GM21576 (cell line): ENCODE results near the gene PSD2.

Experiments used
- ATAC-seq: cut with Tn5 transposase; IDR thresholded peaks from one replicate; pipeline ENCODE4 v1.9.1; 2021; ENCODE audit warnings: mild to moderate bottlenecking, moderate library complexity; ENCODE audit not compliant: unreplicated experiment

Gene PSD2

DNA sequence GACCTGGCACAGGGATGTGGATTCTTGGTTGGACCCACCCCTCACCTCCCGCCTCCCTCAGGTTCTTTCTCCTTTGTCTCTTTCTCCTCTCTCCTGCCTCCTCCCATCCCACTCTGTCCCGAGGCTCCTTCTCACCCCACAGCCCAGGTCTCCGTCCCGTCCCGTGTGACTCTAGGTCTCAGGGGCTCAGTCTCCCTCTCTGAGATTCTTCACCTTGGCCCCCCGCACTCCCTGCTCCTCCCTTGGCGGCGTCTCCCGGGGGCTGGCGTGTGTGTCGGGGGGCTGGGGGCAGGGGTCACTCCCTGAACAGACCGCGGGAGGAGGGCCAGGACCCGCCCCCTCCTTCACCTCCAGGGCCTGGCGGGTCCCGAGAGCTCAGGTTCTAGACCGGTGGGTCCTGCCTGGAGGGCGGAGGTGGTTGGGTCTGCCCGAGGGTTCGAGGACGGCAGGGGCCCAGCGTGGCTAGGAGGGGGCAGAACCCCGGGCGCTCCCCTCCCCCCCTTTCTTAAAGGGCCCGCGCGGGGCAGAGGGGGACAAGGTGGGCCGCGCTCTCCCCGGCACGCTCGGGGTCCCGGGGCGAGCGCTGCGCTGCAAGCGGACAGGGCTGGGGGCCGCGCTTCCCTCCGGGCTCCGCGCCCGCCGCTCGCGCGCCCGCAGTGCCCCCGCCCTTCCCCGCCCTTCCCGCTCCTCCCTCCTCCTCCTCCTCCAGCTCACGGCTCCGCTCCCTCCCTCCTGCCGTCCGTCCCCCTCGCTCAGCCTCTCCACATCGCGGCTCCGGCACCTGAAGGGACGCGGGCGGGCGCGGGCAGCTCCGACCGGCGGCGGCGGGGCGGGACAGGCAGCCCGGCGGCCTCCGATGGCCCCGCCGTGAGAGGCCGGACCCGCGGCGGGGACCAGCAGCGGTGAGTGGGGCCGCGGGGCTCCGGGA is at the start of gene PSD2:
PSD2 (plus strand) TSS at position 735 of the 928 bp plus-strand sequence. CDS start 13,633 bp downstream, outside the sequence.
- ATAC-seq: no peak

DNA sequence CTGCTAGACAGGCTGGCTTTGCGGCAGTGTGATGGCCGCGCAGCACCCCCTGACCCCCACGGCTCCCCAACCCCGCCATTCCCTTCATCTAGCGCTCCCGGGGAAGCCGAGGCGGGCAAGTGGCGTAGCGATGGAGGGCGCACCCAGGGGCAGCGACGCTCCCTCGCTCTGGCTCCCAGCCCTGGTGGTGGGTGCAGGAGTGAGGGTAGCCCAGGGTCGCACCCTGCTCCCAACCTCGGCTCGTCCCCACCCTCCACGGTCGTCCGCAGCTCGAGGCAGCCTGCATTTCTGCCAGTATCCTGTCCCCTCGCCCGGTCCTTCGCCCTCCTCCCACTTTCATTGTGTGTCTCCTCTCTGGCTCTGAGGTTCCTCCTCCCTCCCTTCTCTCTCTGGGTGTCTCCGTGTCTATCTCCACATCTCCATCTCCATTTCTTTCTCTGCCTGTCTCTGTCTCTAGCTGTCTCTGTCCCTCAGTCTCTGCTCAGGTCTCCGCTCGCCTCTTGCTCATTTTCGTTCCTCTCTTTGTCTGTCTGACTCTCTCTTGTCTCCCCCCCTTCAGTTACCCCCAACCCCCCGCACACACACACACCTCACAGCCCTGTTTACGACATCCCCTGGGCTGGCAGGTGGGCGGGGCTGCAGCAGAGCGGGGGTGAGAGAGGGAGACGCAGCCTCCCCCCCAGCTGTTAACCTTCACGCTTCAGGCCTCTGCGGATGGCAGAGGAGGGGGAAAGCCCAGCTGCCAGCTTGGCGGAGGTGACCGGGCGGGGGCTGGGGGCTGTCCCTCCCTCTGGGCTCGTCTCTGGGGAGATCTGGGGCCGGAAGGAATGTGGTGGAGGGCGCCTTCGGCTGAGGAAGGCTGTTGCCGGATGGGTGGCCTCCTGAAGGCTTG is 48.7 kb upstream of the PSD2 start:
- peak; percentile 39 for ATAC-seq

DNA sequence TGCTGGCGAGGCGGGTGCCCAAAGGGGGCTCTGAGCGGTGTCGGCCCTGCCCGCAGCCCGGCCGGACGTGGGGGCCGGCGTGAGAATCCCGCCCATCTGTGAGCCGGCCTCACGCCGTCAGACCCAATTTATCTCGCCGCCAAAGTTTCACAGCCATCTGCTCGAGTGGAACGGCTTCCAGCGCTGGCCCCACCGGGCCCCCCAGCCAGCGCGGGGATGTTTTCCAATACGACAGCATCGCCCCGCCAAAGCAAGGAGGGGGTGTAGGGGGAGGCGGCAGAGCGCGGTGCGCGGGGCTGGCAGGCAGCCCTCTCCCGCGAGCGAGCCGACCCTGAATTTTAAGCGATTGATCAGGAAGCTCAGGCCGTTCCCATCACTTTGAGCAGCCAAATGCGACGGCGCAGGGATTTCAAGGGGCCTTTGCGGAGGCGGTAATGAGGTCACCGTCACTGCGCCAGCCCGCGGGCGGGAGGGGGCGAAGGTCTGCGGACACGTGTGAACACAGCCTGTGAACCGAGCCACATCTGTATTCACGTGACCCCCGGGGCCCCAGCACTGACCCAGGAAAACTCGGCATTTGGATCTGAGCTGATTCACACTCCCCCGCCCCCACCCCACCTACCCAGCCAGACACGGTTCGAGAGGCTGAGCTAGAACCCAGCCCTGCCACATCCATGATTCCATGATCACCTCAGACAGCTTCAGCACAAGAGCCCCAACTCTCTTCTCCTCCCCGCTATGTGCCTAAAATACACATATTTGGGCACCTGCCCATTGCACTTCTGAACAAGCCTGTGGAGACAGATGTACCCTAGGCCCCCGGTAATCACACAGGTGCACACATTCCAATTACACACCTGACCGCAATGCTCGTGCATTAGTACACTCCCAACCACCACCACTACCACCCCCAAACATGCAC is 47.8 kb upstream of the PSD2 start:
- no peak for ATAC-seq

DNA sequence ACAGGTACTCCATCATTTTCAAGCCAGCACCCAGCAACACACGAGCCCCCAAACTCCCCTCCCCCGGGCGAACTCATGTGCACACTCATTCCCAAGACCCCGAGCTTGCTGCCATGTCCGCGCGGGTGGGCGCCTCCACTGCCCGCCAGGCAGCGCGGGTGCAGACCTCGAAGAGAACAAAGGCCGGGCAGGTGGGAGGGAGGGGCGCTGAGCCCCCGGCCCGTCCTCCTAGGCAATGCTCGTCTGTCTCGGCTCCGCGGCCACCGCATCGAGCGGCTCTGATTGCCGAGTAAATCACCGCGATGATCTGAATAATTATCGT is 47.1 kb upstream of the PSD2 start:
- ATAC-seq: no peak

DNA sequence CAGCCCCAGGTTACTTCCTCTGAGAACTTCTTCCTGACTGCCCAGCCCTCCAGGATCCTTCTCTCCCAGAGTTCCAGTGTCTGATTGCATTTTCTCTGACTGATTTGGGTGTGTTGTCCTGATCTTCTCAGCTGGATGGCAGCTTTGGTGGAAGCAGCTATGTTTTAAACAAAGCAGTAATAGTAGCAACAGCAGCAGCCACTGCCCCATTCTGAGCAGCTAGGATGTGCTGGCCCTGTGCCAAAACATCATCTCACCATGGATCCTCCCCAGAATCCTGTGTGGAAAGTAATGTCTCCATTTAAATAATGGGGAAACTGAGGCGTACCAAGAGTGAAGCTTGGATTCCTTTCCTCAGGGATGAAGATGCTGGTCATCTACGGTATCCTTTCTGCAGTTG is 46.4 kb upstream of the PSD2 start:
- ATAC-seq: no peak

DNA sequence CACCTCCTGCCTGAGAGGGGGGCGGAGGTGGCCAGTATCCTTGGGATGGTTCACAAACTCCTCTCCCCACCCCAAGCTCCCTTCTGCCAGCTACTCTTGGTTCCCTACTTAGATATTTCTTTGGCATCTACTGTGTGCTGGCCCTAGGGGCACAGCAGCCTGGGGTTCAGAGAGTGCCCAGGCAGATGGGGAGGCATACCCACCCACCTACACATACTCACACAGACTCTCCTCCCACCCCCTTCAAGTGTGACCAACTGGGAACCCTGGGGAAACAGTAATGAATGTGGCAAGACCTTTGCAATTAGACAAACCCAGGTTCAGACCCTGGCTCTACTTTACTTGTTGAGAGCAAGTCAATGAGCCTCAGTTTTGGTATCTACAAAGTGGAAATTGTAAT is 44.4 kb upstream of the PSD2 start:
- no peak for ATAC-seq

DNA sequence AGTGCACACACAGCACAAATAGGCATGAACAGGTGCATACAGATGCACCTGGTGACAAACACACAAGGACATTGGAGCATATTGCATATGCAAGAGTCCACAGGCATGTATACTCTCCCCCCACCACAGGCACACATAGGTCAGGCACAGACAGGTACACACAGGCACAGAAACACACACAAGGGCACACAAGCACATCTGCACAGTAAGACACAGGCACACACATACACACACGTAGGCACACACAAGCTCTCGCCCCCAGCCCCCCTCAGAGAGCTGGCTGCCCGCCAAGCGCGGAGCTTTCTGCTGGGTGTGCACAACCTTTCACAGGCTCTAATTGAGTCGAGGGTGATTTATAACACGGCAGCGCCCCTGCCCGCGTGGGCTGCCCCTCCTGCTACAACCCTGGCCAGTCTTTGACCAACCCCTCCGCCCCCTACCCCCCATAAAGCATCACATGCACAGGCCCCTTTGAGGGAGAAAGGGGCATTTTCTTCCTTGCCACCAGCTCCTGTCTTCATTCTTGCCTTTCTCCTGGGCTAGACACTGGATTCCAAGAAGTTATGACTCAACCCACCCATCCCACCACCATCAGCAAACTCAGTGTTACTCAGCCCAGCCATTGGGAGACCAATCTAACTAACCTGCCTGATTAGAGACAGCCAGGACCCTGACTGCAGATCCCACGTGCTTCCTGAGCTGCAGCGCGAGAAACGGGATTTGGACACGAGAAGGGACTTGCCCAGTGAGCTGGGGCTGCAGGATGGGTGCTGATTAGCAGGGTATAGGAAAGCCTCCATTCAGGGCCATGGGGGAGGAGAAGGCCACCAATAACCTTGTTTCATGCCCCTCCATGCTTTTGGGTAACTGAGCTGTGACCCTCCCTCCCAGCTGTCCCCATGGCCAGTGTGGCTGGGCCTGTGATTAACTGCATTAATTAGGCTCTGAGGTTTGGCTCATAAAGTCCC is 42.8 kb upstream of the PSD2 start:
- ATAC-seq: no peak

DNA sequence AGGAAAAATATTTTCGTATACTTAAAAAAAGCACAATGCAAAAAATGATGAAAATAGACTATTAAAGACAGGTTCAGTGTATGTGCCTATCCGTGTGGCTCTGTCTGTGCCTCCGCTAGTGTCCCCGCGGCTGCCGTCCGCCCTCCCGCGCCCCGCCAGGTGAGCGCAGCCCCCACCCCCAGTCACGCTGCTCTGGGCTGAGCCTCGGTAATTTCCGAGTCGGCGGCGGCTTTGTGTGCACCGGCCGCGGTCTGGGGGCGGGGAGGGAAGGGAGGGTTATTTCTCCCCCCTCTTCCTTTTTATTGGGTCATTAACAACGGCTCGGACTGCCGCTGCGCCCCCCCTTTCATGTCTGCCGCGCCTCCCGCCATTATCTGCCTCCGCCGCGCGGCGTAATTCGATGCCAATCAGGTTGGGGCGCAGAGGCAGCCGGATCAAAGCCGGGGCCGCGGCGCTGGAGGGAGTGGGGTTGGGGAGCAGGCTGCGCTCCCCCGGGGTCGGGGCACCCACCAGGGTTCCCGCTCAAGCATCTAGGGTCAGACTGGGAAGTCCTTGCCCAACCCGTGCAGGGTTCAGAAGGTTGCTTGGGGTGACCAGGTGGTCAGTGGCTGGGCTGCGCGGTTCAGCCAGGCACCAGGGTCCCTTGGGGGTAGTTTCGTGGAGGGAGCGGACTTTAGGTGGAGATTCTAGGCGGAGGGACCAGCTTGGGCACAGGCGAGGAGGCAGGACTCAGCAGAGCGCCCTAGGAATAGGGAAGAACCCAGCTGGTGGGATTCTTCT is 39.5 kb upstream of the PSD2 start:
- no peak for ATAC-seq

DNA sequence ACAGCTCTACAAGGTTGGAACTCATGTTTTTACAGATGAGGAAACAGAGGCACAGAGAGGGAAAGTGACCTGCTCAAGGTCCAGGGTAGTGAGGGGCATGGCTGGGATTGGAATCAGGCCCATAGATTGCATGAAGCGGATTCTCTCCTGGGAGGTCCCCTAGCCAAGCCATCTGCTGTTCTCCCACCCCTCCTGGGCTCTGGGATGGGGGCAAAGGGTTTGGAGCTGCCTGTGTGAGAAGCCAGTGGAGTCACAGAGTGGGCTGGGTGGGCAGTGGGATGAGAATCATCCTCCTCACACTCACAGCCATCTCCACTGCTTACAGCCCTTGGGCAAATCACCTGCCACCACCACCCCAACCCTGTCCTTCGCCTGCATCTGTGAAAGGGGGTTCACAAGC is 38.6 kb upstream of the PSD2 start:
- ATAC-seq: no peak

DNA sequence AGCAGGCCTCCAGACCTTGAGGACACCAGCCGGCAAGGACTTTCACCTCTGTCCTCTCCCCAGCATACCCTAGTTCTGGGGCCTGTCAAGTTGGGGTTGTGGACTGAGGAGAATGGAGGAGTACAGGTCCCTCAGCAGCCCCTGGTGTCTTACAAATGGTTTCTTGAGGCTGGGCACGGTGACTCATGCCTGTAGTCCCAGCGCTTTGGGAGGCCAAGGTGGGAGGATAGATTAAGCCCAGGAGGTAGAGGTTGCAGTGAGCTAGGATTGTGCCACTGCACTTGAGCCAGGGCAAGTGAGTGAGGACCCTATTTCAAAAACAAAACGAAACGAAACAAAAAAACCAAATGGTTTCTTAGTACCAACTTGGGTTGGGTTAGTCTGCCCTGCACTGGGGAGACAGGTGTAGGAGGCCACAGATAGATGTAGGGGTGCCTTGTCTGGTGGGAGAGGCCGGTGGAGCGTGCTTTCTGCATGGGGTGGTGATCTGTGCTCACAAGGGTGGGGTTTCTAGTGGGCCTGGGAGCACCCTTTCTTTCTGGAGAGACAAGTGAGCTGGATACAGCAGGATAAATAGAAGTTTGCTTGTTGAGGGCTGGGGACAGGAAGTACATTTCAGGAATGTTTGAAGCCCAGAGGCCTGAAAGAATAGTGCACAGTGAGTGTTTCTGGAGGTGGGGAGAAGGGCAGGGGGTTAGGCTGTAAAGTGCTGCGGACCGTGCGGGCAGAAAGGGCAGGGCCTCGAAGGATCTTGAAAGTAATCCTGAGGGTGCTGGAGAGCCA is 37.7 kb upstream of the PSD2 start:
- no peak for ATAC-seq

DNA sequence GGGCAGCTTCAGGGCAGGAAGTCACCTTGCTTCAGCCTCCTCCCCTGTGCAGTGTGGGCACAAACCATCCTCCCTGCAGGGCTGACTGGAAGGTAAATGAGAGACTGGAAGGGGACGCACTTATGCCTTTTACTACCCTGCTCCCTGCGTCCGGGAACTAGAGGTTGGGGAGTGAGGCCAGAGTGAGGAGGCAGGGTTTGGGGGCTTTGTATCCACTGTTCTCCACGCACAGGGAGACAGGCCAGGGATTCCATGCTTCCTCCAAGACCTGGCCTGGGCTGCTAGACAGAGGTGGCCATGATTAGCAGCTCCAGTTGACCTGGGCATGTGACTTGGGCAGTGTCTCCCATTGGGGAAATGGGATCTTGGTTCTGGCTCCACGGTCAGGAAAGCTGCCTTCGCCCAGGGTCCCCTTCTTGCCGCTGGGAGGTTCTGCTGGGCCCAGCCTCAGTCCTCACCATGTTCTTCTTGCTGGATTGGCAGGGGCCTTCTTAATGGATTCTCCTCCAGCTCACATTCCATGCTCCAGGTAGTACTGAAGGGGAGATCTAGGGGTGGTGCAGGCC is 37.0 kb upstream of the PSD2 start:
- ATAC-seq: no peak

DNA sequence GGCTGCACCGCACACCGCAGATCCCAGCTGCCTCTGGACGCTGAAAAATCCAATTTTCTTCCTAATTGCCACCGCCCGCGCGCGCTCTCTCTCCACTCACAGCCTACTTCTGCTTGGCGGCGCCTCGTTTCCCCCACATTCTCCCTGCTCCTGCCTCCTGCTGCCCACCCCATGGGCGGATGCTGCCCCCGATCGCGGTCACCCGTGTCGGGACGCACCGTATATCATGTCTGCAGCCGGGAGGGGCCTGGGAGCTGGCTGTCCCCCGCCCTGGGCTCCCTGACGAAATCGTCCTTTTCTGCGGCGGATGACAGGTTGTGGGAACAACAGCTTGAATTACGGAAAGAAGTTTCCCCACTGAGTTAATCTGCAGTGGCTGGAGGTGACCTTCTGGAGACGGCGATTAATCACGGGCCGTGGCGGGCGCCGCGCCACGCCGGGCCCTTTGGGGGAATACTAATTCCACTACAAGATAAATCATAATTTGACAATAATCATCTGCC is 36.3 kb upstream of the PSD2 start:
- ATAC-seq: no peak

DNA sequence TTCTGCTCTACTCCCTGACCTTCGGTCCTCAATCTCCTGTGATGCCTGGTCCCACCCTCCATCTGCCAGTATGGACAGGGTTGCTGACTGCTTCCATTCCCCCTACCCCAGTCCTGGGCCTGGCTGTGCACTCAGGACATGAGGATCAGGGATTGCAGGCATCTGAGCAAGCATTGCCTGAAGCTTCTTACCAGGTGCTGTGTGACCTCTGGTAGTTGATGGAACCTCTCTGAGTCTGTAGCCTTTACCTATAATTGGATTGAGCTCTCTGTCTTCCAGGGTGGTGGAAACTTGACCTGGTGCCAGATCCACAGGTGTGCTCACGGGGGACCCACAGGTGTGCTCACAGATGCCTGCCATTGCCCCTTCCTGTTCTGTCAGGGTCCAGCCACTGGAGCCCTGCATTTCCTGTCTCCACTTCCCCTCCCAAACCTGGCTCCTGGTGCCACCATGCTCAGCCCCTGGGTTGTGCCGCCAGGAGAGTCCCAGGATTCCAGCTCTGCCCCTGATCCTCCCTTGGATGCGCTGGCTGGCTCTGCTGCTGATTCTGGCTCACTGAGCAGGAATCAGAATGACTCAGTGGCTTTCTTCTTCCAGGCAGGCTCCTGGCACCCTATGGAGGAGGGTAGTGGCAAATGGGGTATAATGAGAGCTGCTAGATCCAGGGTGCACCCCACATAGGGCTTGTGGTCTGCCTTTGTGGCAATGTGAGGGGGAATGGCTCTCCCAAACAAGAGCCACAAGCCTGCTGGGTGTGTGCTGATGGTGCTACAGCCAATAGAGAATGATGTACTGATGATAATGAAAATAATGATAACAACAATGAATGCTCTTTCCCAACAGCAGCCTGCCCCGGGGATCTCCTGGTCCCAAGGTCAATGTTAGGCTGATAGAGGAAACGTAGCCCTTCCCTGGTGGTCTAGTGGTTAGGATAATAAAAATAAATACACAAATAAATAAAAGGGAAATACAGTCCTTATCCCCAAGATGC is 35.2 kb upstream of the PSD2 start:
- ATAC-seq: no peak

DNA sequence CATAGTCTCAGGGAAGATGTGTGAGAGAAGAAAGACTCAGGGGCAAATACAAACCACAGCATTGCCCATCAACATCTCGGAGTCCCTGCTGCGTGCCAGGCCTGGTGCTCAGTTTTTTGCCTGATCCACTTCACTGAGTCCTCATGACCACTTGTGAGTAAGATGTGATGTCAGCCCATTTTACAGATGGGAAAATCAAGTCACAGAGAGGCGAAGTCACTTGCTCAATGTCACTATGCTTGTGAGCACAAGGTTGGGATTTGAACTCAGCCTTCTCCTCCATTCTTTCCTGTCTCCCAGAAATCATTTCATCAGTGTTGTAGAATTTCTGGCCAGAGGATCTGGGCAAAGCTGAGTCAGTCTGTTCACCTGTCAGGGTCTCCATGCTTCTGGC is 34.6 kb upstream of the PSD2 start:
- ATAC-seq: no peak

DNA sequence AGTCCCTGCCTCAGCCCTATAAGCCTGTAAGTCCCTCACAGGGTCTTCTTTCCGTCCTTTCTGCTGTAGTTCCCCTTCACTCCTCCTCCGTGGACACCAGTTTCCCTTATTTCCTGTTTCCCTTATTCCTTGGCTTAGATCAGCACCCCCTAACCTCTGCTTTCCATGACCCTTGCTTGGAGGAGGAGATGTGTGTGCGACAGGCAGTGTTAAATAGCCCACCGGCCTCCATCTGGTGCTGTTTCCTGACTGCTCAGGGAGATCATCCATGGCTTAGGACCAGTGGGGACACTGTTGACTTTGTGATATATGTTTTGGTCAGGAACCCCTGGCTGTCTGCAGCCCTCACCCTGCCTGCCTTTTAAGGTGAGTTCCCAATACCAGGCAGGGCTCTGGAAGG is 34.1 kb upstream of the PSD2 start:
- ATAC-seq: no peak

DNA sequence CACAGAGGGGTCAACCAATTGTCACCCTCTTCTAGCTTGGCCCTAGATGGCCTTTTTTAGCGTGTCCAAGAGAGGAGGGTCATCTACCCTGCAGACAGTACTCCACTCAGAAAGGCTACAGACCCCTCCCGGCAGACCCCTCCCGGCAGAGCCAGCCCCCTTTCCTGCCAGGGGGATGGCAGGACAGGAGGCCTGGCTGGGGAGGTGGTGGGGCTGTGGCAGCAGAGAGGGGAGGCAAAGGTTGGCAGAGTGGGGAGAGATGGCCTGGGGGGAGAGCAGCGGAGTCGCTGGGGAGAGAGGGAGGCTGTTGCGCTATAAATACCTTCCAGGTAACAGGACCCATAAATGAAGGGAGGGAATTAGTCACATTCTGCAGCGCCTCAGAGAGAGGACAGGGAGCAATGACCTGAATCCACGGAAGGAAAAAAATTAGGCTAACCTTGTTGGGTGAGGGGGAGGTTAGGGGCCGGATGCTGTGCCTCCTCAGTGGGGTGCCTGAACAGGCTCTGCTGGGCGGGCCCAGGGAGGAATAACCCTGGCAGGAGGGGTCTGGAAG is 32.9 kb upstream of the PSD2 start:
- no peak for ATAC-seq
